Uterus (tissue), 4 donors: ENCODE measurements around the gene PSENEN. TPM values are rescaled to one million over a fixed set of nuclear protein-coding genes. Genes with fewer than 3 reads are reported as not detected.

Source experiments
- DNase-seq, 2 donors: peaks; one replicate each; pipeline ENCODE4 v3.0.0-alpha.2; 2019 to 2020
- H3K27ac ChIP-seq, 2 donors: fragments of 200-600 bp; sonication (generic); 1 replicate in 1 of 2; 2 replicates in 1 of 2; pipeline ENCODE4 v1.5.1; 2016 to 2018
- H3K27me3 ChIP-seq, 2 donors: fragments of 200-600 bp; sonication (generic); one replicate each; pipeline ENCODE4 v1.5.1; 2018 to 2019; ENCODE audit warnings: control low read depth in 1 of 2
- H3K36me3 ChIP-seq, 2 donors: fragments of 200-600 bp; sonication (generic); one replicate each; pipeline ENCODE4 v1.5.1; 2019; ENCODE audit warnings: control low read depth in 1 of 2
- H3K4me1 ChIP-seq, 2 donors: fragments of 200-600 bp; sonication (generic); one replicate each; pipeline ENCODE4 v1.5.1; 2018 to 2019; ENCODE audit warnings: control low read depth in 1 of 2
- H3K4me3 ChIP-seq, 2 donors: fragments of 200-600 bp; sonication (generic); 1 replicate in 1 of 2; 2 replicates in 1 of 2; pipeline ENCODE4 v1.5.1; 2018 to 2019; ENCODE audit warnings: mild to moderate bottlenecking in 1 of 2
- H3K9me3 ChIP-seq, 2 donors: fragments of 200-600 bp; sonication (generic); one replicate each; pipeline ENCODE4 v1.5.1; 2019; ENCODE audit warnings: control low read depth in 1 of 2
- CTCF ChIP-seq, 4 experiments: fragments of 200-600 bp in 2 of 4; fragments of 450-650 bp in 2 of 4; sonication (generic) in 2 of 4; IDR thresholded peaks; one replicate each; pipeline ENCODE4 v1.5.1; 2016 to 2019; ENCODE audit warnings: antibody characterized with exemption in 4 of 4, mild to moderate bottlenecking in 2 of 4, moderate library complexity in 1 of 4
- POLR2A ChIP-seq, 2 donors: fragments of 450-650 bp; IDR thresholded peaks; one replicate each; pipeline ENCODE4 v1.6.1; 2016; ENCODE audit warnings: antibody characterized with exemption in 2 of 2, mild to moderate bottlenecking in 1 of 2, moderate library complexity in 1 of 2
- intact Hi-C: fragments of 100-400 bp; cut with DNase I; formaldehyde crosslinking; loops from one replicate; pipeline ENCODE4 v1.15.1; 2023; ENCODE audit warnings: low total_unique reads
- total RNA-seq, 4 donors: library from RNA; depleted of rRNA in 3 of 4; stranded (reverse); fragments of >200 nt in 3 of 4; gene quantifications; one replicate each; pipeline versions ENCODE4 v1.1.0 to v1.2.4, GENCODE V29; 2014 to 2023
- donor health status: DM: yes; HTN: yes; CAD: no.

Gene PSENEN
- total RNA-seq, 4 donors from 2014 or later = 5.3 to 37.3 (median 18.8) TPM

- no peaks in the 10 kb centered on the region for H3K36me3 ChIP-seq
- no peak for TF ChIP-seq CTCF (IDR thresholded peaks at IDR 0.05)
- no peak for TF ChIP-seq POLR2A (IDR thresholded peaks at IDR 0.05)
- H3K9me3 ChIP-seq = no peaks in the 10 kb centered on the region
- peak overlapping the region in 1 of 2 donors; percentile 92 for H3K4me3 ChIP-seq
- intact Hi-C loops = no loop called here
- peaks cover 6 to 23% of the 10 kb centered on the region in 2 donors for H3K4me1 ChIP-seq
- H3K27me3 ChIP-seq = no peaks in the 10 kb centered on the region
- DNase-seq = no peak
- H3K27ac ChIP-seq = peak overlapping the region in 1 of 2 donors; percentile 100
Measured at GRCh38 chr19:35746531-35746930, 1.1 kb downstream of the PSENEN start.

GRCh38 chr19:35748106-35749020, 2.9 kb downstream of the PSENEN start, which contains the start of gene LIN37:
LIN37 (plus strand) TSS chr19:35748576; CDS start chr19:35748725, 149 bp downstream.
- Histone ChIP-seq H3K36me3 (no peaks in the 10 kb centered on the region), H3K27ac (peak within 1 kb of the TSS; percentile 80 to 88), H3K9me3 (no peaks in the 10 kb centered on the region), H3K4me3 (peak within 1 kb of the TSS; percentile 88), H3K27me3 (no peaks in the 10 kb centered on the region), H3K4me1 (peaks cover 6 to 23% of the 10 kb centered on the region in 2 donors)
- intact Hi-C loops = no loop called here
- DNase-seq = peak; percentile 98 to 100
- TF ChIP-seq CTCF (IDR thresholded peaks at IDR 0.05) (peak in 2 of 4 experiments; percentile 43 to 50), POLR2A (IDR thresholded peaks at IDR 0.05) (peak; percentile 91 to 96)

- Histone ChIP-seq H3K27ac (no peak overlapping the region), H3K4me3 (no peak overlapping the region)
Measured at GRCh38 chr19:35750167-35750566, 4.7 kb downstream of the PSENEN start.

GRCh38 chr19:35751839-35752745, 6.6 kb downstream of the PSENEN start:
- no peaks in the 10 kb centered on the region for H3K36me3 ChIP-seq
- no peaks in the 10 kb centered on the region for H3K9me3 ChIP-seq
- intact Hi-C loops = no loop called here
- H3K4me1 ChIP-seq = peaks cover 0 to 19% of the 10 kb centered on the region in 2 donors
- H3K4me3 ChIP-seq = no peak overlapping the region
- no peaks in the 10 kb centered on the region for H3K27me3 ChIP-seq
- no peak for TF ChIP-seq POLR2A (IDR thresholded peaks at IDR 0.05)
- no peak for TF ChIP-seq CTCF (IDR thresholded peaks at IDR 0.05)
- no peak overlapping the region for H3K27ac ChIP-seq
- DNase-seq = no peak

More at GRCh38 chr19:35750167-35750566, 4.7 kb downstream of the PSENEN start:
- intact Hi-C loops = no loop called here
- no peak for TF ChIP-seq CTCF (IDR thresholded peaks at IDR 0.05)
- no peak for TF ChIP-seq POLR2A (IDR thresholded peaks at IDR 0.05)
- no peak for DNase-seq
- H3K4me1 ChIP-seq = peaks cover 6 to 31% of the 10 kb centered on the region in 2 donors
- H3K36me3 ChIP-seq = no peaks in the 10 kb centered on the region
- no peaks in the 10 kb centered on the region for H3K9me3 ChIP-seq
- no peaks in the 10 kb centered on the region for H3K27me3 ChIP-seq
